Measurements from ENCODE around the gene SYNGR3. TPM values are rescaled to one million over a fixed set of nuclear protein-coding genes. Genes with fewer than 3 reads are reported as not detected.
"Not testable (repeated sequence)": the region's sequence is repeated elsewhere in the genome, so short reads cannot be mapped to it uniquely, and the experiment has no call there.

SYNGR3 gene
- total RNA-seq, 1 donor: 4.3 TPM

DNA sequence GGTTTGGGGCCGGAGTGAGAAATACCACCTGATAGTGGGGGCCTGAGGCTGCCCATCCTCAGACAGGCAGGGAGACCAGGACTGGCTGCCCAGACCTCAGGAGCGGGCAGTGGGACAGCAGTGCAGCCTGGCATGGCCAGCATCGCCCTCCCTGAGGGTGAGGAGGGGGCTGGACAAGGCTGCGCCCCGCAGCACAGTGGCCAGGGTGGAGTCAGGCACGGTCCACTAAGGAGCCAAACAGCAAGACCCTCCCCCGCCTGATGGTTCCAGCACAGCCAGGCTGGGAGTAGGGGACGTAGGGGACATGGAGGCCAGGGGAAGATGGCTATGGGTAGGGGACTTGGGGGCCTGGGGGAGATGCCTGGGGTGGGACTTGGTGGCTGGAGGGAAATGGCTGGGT is 16.5 kb downstream of the SYNGR3 start:
- no peak for DNase-seq (ENCODE audit: low read depth in 2 of 3, low spot score in 2 of 3)

DNA sequence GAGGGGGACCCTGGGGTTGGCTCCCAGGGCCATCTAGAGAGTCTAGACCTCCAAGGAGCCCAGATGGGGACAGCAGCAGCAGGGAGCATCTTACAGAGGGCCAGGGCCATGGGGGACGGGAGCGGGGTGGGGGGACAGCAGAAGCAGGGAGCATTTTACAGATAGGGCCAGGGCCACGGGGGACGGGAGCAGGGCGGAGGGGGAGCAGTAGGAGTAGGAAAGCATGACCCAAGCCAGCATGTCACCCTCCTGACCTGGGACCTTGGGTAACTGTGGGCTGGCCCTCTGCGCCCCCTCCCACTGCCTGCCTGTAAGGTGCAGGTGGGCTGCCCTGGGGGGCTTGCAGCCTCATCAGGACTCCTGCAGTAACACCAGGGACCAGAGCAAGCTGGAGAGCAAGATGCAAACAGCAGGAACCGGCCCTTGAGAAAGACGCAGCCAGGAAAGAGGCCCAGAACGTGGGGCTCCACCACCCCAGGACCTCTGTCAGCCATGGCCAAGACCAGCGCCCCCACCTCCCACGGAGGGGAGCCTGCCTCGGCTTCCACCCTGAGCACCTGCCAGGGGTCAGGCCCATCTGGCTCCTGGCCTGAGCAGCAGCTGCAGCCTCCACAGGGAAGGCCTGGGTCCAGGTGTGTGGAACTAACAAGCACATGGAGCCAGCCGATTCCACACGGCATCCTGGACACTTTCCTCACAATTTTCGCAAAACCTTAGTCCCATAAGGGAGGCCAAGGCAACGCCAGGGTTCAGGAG is 17.5 kb downstream of the SYNGR3 start:
- no peak for DNase-seq (ENCODE audit: low read depth in 2 of 3, low spot score in 2 of 3)

DNA sequence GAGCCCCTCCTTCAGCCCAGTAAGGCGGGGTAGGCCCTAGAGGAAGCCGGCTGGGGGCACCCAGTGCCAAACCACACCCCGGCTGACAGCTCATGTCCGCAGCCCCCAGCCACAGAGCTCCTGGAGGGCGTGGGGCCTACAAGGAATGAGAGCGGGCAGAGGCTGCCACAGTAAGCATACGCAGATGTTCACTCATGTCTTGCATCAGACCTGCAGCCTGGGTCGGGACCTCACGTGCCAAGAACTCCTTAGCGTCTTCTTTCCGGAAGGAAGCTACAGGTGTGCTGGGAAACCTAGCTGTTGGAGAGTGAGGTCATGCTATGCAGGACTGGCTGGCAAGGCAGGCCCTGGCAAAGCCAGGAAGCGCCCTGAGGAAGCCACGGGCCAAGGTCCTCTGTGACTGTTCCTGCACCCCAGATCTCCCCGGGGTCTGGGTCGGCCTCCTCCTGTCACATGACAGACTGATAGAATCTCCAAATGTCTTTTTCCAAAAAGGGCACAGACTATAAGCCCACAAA is 18.3 kb downstream of the SYNGR3 start:
- peak in 2 of 3 donors; percentile 71 to 82 for DNase-seq (ENCODE audit: low read depth in 2 of 3, low spot score in 2 of 3)

DNA sequence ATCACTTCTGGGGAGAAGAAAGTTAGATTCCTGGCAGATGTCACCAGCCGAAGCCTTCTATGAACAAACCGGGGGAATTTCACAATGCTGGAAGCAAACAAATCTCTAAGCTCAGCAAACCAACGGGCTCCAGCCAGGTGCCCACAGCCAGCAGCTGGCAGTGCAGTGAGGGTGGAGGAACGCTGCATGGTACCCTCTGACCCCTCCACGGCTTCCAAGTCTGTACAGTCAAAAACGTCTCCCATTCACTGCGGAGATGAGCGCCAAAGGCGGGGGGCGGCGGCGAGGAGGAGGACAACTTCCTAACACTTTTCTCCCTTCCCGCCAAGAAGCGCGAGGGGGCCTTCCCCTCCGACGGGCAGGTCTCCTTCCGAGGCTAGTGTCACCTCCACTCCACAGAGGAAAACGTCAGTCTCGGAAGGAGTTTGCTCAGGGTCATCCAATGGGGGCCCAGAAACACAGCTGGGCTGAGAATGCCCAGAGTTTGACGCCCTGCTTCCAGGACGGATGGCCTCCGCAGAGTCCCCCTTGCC is 18.9 kb downstream of the SYNGR3 start:
- DNase-seq (ENCODE audit: low read depth in 2 of 3, low spot score in 2 of 3): peak in 1 of 3 donors; percentile 19

DNA sequence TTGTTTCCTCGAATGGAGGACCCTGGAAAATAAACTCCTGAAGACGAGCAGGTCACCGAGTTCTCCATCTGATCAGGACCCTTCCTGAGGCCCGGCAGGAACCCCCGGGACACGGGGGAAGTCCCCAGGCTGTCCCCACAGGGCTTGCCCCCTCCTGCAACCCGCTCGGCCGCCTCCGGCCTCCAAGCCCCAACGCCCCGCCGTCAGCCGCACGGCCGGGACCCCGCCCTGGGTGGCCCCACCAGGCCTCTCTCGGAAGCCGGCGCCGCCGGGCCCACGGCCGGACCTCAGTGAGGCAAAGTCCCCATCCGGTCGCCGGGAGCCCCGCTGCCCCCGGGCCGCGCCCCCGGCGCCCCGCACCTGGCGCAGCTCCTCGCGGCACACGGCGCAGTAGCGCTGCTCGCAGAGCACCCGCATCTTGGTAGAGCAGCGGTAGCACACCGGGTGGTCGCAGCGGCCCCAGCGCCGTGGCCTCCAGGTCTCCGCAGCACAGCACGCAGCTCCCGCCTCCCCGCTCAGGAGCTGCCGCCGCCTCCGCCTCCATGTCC is 19.5 kb downstream of the SYNGR3 start:
- DNase-seq (ENCODE audit: low read depth in 2 of 3, low spot score in 2 of 3): no peak

DNA sequence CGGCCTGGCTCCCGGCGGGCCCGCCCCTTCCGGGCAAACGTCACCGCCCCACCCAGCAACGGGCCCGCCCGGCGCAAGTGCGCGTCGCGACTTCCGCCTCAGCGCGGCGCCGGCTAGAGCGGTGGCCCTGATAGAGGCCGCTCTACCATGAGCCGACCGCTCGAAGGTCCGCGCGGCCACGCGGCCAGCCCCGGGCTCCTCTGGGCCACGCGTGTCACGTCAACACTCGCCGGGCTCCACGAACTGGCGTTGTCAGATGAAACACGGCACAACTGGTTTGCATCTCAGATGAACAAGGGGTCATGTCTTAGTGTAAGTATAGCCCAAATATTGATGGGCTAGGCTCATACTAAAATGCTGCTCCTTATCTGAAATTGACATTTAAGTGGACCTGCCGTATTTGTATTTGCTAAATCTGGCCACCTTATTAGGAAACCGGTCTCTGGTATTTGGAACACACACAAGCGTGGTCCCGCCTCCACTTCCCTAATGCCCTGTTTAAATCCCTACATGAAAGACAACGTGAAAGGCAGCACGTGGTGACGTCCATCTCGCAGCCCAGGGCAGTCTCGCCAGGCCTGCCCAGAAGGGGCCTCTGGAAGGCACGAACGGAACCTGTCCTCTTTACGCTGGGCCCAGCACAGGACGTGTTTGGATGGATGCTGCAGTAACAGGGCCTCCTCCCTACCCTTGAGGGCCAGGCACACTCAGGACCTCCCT is 20.2 kb downstream of the SYNGR3 start, which contains the start of gene ZNF598:
Gene ZNF598 (minus strand): TSS at position 31 of the 720 bp plus-strand sequence.
- peak; percentile 69 to 87 (median 87) for DNase-seq (ENCODE audit: low read depth in 2 of 3, low spot score in 2 of 3)

DNA sequence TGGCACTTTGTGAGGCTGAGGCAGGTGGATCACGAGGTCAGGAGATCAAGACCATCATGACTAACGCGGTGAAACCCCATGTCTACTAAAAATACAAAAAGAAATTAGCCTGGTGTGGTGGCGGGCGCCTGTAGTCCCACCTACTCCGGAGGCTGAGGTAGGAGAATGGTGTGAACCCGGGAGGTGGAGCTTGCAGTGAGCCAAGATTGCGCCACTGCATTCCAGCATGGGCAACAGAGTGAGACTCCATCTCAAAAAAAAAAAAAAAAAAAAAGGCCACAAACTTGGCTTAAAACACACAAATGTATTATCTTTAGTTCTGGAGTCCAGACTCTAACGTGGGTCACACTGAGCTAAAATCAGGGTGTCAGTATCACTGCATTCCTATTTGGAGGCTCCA is 22.0 kb downstream of the SYNGR3 start:
- not testable (repeated sequence) for DNase-seq (ENCODE audit: low read depth in 2 of 3, low spot score in 2 of 3)

DNA sequence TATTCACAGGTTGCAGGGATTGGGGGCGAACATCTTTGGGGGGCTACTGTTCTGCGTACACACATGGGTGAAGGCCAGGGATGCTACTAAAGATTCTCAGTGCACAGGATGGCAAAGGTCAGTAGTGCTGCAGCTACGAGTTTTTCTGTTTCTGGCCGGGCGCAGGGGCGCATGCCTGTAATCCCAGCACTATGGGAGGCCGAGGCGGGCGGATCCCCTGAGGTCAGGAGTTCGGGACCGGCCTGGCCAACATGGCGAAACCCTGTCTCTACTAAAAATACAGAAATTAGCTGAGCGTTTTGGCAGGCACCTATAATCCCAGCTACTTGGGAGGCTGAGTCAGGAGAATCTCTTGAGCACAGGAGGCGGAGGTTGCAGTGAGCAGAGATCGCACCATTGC is 23.8 kb downstream of the SYNGR3 start:
- no peak for DNase-seq (ENCODE audit: low read depth in 2 of 3, low spot score in 2 of 3)

DNA sequence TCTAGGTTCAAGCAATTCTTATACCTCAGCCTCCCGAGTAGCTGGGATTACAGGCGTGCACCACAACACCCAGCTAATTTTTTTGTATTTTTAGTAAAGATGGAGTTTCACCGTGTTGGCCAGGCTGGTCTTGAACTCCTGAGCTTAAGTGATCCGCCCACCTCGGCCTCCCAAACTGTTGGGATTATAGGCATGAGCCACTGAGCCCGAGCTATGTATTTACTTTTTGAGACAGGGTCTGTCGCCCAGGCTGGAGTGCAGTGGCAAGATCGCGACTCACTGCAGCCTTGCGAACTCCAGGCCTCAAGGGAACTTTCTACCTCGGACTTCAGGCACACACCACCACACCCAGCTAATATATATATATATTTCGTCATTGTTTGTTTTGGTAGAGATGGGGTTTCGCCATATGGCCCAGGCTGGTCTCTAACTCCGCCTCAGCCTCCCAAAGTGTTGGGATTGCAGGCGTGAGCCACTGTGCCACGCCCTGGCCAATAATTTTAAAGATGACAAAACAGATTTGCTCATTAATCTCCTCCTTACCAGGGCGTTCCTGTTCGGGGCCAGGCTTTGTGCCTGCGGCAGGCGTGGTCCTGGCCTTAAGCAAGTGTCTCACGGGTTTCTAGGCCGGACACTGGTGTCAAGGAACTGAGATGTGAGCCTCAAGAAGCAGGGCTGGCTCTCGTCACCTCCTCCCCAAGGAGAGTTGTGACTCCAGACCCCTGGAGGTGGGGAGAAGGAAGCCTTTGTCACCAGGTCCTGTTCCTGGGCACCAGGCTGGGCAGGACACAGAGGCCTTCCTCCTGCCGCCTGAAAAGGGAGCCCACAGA is 25.6 kb downstream of the SYNGR3 start:
- DNase-seq (ENCODE audit: low read depth in 2 of 3, low spot score in 2 of 3): no peak

DNA sequence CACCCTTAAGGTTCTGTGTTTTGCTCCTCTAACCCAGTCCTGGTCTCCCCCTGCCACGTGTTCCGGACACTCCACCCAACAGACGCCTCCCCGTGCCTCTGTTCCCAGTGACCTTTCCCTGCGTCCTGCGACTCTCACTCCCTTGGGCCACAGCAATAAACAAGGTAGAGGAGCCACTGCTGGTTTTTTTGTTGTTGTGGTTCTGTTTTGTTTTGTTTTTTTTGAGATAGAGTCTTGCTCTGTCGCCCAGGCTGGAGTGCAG is 26.1 kb downstream of the SYNGR3 start:
- no peak for DNase-seq (ENCODE audit: low read depth in 2 of 3, low spot score in 2 of 3)

DNA sequence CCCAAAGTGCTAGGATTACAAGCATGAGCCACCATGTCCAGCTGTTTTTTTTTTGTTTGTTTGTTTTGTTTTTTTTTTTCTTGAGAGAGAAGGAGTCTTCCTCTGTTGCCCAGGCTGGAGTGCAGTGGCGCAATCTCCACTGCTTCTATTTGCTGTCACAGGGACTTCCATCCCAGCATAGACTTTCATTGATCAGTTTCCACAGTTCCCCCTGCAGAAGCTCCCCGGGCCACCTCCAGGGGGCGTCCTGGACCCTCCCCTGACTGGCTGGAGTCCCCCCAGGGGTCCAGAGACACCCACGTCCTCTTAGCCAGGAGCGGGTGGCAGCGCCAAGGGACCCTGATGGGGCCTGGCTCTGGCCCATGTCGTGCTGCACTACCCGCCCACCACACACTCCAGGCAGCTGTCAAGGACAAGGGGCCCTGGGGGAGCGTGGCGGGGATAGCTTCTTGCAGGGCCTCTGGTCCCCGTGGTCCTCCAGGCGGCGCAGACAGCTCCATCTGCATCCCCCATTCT is 26.7 kb downstream of the SYNGR3 start:
- DNase-seq (ENCODE audit: low read depth in 2 of 3, low spot score in 2 of 3): no peak

DNA sequence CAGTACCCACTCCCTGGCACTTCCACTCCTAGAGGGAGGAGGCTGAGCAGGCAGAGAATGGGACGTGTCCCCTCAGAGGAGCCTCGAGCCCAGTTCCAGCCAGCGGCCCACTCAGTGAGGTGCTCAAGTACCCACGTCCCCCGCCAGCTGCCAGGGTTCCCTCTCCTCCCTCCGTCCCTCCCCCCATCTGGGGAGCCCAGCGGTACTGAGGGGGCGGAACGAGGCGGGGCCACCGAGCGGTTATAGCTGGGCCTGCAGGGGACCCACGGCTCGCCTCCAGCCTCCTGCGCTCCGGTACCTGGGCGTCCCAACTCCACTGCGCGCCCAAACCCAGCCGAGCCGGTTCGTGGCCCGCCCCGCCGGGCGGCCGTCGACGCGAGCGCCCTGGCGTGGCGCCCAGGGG is 29.7 kb downstream of the SYNGR3 start, which contains the start of gene NPW:
Gene NPW (plus strand): TSS at position 268 of the 403 bp plus-strand sequence.
- peak in 2 of 3 donors; percentile 57 to 67 for DNase-seq (ENCODE audit: low read depth in 2 of 3, low spot score in 2 of 3)

DNA sequence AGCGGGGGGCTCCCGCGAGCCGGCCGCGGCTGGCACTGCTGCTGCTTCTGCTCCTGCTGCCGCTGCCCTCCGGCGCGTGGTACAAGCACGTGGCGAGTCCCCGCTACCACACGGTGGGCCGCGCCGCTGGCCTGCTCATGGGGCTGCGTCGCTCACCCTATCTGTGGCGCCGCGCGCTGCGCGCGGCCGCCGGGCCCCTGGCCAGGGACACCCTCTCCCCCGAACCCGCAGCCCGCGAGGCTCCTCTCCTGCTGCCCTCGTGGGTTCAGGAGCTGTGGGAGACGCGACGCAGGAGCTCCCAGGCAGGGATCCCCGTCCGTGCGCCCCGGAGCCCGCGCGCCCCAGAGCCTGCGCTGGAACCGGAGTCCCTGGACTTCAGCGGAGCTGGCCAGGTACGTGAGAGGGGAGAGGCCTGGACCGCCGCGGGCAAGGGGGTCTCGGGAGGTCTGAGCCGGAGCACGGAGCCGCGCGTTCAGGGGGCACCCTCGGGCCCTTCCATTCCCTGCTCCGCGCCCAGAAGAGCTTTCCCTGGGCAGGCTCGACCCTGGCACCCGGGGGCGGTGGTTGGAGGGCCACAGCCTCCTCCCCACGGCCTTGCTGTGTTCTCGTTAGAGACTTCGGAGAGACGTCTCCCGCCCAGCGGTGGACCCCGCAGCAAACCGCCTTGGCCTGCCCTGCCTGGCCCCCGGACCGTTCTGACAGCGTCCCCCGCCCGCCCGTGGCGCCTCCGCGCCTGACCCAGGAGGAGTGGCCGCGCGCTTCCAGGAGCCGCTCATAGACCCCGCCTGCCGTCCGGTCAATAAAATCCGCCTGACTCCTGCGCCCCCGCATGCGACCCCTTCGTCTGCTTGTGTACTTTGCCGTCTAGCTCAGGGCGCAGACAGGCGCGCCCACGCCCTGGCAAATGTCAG is 30.4 kb downstream of the SYNGR3 start:
- peak in 1 of 3 donors; percentile 49 for DNase-seq (ENCODE audit: low read depth in 2 of 3, low spot score in 2 of 3)

DNA sequence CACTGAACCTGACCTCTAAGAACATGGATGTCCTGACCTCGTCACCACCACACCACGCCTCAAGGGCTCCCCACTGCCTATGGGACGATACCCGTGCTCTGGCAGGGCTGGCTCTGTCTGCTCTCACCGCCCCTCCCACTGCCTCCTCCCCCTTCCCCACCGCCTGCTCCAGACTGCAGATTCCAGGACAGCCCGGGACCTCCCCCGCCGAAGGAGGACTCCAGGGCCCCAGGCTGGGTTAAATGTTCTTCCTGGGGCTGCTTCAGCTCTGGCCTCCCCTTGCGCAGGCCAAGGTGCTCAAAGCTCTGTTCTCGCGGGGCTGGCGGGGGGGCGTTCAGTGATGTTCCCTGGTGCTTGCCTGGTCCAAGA is 32.9 kb downstream of the SYNGR3 start:
- no peak for DNase-seq (ENCODE audit: low read depth in 2 of 3, low spot score in 2 of 3)

DNA sequence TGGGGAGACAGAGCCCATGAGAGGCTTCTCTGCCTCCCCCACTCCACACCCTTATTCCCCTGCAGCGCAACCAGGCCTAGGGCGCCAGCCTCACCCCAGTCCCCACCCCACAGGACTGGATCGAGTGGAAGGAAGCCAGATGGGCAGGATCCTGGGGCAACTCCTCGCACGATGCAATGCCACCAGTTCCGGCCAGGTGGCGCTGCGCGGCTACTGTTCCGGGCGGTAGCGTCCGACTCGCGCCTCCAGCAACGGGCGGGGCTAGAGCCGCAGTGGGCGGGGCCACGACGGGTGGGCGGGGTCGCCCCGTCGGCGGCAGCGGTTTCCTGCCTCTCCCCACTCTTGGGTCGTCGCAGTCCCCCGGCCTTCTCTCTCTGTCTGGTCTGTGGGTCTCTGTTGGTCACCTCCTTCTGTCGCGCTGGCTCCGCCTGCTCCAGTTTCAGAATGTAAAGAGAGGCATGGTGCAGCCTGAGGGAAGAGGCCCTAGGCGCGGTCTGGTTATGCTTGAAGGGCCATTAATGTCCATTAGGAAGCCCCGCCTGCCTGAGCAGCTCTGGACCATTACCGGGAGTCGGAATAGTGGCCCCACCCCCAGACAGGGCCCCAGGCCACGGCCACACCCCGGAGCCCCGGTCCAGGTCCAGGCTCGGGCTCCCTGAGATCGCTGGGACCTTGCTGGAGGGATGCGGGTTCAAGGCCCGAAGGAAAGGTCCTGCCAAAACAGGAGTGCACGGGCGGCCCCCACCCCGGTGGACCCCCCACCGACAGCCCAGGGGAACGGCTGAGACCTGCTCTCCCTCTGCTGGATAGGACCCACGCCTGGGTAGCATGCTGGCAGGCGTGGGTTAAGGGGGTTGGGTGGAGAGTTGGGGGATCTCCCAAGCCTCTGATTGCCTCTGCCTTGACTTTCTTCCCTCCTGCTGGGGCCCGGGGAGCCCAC is 33.6 kb downstream of the SYNGR3 start:
- DNase-seq (ENCODE audit: low read depth in 2 of 3, low spot score in 2 of 3): peak; percentile 90 to 95 (median 94)

DNA sequence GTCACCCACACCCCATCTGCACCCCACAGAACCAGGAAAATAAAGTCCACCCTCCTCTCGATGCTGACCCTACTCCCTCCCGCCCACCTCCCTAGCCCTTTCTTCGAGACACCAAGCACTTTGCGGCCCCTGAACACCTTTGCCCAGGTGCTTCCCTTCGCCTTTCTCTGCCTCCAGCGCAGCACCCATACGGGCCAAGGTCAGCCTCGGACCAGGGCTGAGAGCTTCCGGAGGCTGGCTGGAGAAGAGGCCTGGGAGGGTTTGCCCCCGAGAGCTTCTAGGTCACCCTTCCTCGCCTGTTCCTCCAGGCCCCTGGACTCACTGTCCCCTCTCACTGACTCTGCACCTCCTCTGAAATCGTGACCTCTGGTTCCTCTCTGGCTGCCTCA is 34.3 kb downstream of the SYNGR3 start:
- no peak for DNase-seq (ENCODE audit: low read depth in 2 of 3, low spot score in 2 of 3)

DNA sequence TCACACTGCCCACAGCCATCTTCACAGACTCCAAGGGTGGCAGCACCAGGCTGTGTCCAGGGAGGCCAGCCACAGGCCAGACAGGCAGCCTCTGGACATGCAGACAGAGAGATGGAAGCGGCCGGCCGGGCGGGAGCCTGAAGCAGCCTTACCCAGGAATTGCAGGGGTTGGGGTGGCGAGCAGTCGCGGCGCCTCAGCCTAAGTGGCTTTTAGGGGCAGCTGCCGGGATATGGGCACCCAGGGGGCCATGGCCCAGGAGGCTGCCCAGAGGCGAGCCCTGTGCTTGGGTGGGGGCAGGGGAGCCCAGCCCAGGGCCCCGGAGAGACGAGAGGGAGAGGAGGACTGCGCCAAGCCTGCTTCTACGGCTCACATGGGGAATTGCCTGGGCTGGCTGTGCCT is 35.5 kb downstream of the SYNGR3 start:
- no peak for DNase-seq (ENCODE audit: low read depth in 2 of 3, low spot score in 2 of 3)

DNA sequence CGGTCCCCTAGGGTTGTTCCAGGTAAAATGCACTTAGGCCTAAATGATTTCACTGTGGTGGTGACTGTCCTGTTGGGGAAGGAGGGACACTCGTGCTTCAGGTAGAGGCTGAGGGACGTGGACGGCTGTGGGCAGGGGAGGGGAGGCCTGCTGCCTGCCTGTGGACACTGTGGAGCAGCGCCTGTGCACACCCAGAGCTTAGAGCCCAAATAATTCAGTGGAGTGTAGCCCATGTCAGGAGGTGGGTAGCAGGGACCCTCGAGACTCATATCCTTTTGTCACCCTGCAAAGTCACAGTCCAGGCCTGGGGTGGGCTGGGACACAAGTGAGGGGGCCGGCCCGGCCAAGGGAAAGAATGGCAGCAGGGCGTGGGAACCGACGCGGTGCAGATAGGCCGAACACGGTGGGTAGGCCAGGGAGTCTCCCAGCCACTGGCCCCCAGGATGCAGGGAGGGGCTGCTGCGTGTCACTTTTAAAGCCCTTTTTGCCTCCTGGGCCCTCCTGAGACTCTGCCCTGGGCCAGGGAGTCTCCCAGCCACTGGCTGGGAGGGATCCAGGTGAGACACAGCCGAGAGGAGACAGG is 36.2 kb downstream of the SYNGR3 start:
- no peak for DNase-seq (ENCODE audit: low read depth in 2 of 3, low spot score in 2 of 3)
